H9 (cell line): ENCODE results near the gene TIAM1. TPM values are rescaled to one million over a fixed set of nuclear protein-coding genes. Genes with fewer than 3 reads are reported as not detected.

Source experiments
- DNase-seq: peaks from one replicate; pipeline ENCODE4 v3.0.0-alpha.2; 2017
- H2AFZ ChIP-seq: one replicate; pipeline ENCODE4 v1.6.1; 2013; ENCODE audit warnings: mild to moderate bottlenecking, low read length, control low read depth, moderate library complexity
- H2AK5ac ChIP-seq: 2 replicates; pipeline ENCODE4 v1.6.1; 2013; ENCODE audit warnings: low read length, control low read depth, mixed read lengths; ENCODE audit not compliant: insufficient read length
- H2BK120ac ChIP-seq: one replicate; pipeline ENCODE4 v1.6.1; 2013; ENCODE audit warnings: low read depth, mild to moderate bottlenecking, low read length, control low read depth, inconsistent platforms; ENCODE audit not compliant: poor library complexity, severe bottlenecking
- H2BK12ac ChIP-seq: 2 replicates; pipeline ENCODE4 v1.6.1; 2013; ENCODE audit warnings: low read length, control low read depth, mixed read lengths, low read depth; ENCODE audit not compliant: insufficient read length
- H2BK15ac ChIP-seq: 2 replicates; pipeline ENCODE4 v1.6.1; 2013; ENCODE audit warnings: low read depth, low read length, control low read depth
- H2BK20ac ChIP-seq: one replicate; pipeline ENCODE4 v1.6.1; 2013; ENCODE audit warnings: low read depth, mild to moderate bottlenecking, low read length, control low read depth, inconsistent platforms; ENCODE audit not compliant: poor library complexity, severe bottlenecking
- H2BK5ac ChIP-seq: 2 replicates; pipeline ENCODE4 v1.6.1; 2013; ENCODE audit warnings: low read length, control low read depth, mixed read lengths; ENCODE audit not compliant: insufficient read length
- H3K14ac ChIP-seq: 2 replicates; pipeline ENCODE4 v1.6.1; 2013; ENCODE audit warnings: low read length, control low read depth; ENCODE audit not compliant: insufficient read depth
- H3K18ac ChIP-seq: 2 replicates; pipeline ENCODE4 v1.6.1; 2013; ENCODE audit warnings: low read depth, mild to moderate bottlenecking, mixed read lengths, low read length, control low read depth; ENCODE audit not compliant: insufficient read length
- H3K23ac ChIP-seq: 2 replicates; pipeline ENCODE4 v1.6.1; 2013; ENCODE audit warnings: low read length, control low read depth, mixed read lengths, low read depth; ENCODE audit not compliant: insufficient read length
- H3K23me2 ChIP-seq: 2 replicates; pipeline ENCODE4 v1.6.1; 2013; ENCODE audit warnings: low read depth, mild to moderate bottlenecking, mixed read lengths, low read length, control low read depth; ENCODE audit not compliant: insufficient read length, poor library complexity, severe bottlenecking
- H3K27ac ChIP-seq: 2 replicates; pipeline ENCODE4 v1.5.1; 2013; ENCODE audit warnings: low read length, control low read depth, mixed read lengths, low read depth; ENCODE audit not compliant: insufficient read length
- H3K27me3 ChIP-seq: 2 replicates; pipeline ENCODE4 v1.6.1; 2013; ENCODE audit warnings: low read length, control low read depth, inconsistent platforms; ENCODE audit not compliant: insufficient read depth
- H3K4ac ChIP-seq: 2 replicates; pipeline ENCODE4 v1.6.1; 2013; ENCODE audit warnings: low read depth, mild to moderate bottlenecking, control low read depth, inconsistent platforms, low read length, moderate library complexity
- H3K4me1 ChIP-seq: 2 replicates; pipeline ENCODE4 v1.6.1; 2013; ENCODE audit warnings: low read length, control low read depth, inconsistent platforms; ENCODE audit not compliant: insufficient read depth
- H3K4me2 ChIP-seq: 2 replicates; pipeline ENCODE4 v1.6.1; 2013; ENCODE audit warnings: low read length, control low read depth, mixed read lengths; ENCODE audit not compliant: insufficient read length, insufficient read depth
- H3K56ac ChIP-seq: 2 replicates; pipeline ENCODE4 v1.6.1; 2013; ENCODE audit warnings: low read depth, mild to moderate bottlenecking, mixed read lengths, low read length, control low read depth; ENCODE audit not compliant: insufficient read length
- H3K79me1 ChIP-seq: 2 replicates; pipeline ENCODE4 v1.6.1; 2013; ENCODE audit warnings: low read depth, mild to moderate bottlenecking, moderate library complexity, low read length, control low read depth, inconsistent platforms; ENCODE audit not compliant: insufficient read depth, poor library complexity, severe bottlenecking
- H3K79me2 ChIP-seq: 2 replicates; pipeline ENCODE4 v1.6.1; 2013; ENCODE audit warnings: low read length, control low read depth, inconsistent platforms; ENCODE audit not compliant: insufficient read depth
- H3K9ac ChIP-seq: 2 replicates; pipeline ENCODE4 v1.6.1; 2013; ENCODE audit warnings: low read length, control low read depth, mixed read lengths; ENCODE audit not compliant: insufficient read length; ENCODE audit errors: extremely low read depth
- H3K9me3 ChIP-seq: one replicate; pipeline ENCODE4 v1.6.1; 2013; ENCODE audit warnings: low read depth, low read length, inconsistent platforms; ENCODE audit not compliant: control insufficient read depth
- H3T11ph ChIP-seq: one replicate; pipeline ENCODE4 v1.6.1; 2013; ENCODE audit warnings: mild to moderate bottlenecking, low read length, control low read depth, inconsistent platforms
- H4K20me1 ChIP-seq: one replicate; pipeline ENCODE4 v1.6.1; 2013; ENCODE audit not compliant: control insufficient read depth, insufficient read length, insufficient read depth
- H4K5ac ChIP-seq: 2 replicates; pipeline ENCODE4 v1.6.1; 2013; ENCODE audit warnings: low read depth, mild to moderate bottlenecking, mixed read lengths, low read length, control low read depth; ENCODE audit not compliant: insufficient read length
- H4K8ac ChIP-seq: replicated peaks from 2 replicates; pipeline ENCODE4 v1.6.1; 2013; ENCODE audit warnings: low read length, control low read depth, mixed read lengths, low read depth; ENCODE audit not compliant: insufficient read length
- H4K91ac ChIP-seq: 2 replicates; pipeline ENCODE4 v1.6.1; 2013; ENCODE audit warnings: low read depth, mild to moderate bottlenecking, moderate library complexity, mixed read lengths, low read length, control low read depth; ENCODE audit not compliant: insufficient read length
- H3K27ac Mint-ChIP-seq, 3 experiments: 2 replicates in 2 of 3; 3 replicates in 1 of 3; pipeline ENCODE4 v1.8.0; 2020 to 2021; ENCODE audit warnings: mixed read lengths in 3 of 3, mild to moderate bottlenecking in 1 of 3, moderate library complexity in 1 of 3
- H3K27me3 Mint-ChIP-seq: 2 replicates; pipeline ENCODE4 v1.8.0; 2021; ENCODE audit warnings: low read depth, mild to moderate bottlenecking, moderate library complexity, mixed read lengths
- H3K36me3 Mint-ChIP-seq, 3 experiments: 2 replicates in 2 of 3; 3 replicates in 1 of 3; pipeline ENCODE4 v1.8.0; 2020 to 2021; ENCODE audit warnings: low read depth in 3 of 3, mixed read lengths in 3 of 3; ENCODE audit not compliant: insufficient read depth in 1 of 3
- H3K4me1 Mint-ChIP-seq, 2 experiments: 2 replicates each; pipeline ENCODE4 v1.8.0; 2020; ENCODE audit warnings: mixed read lengths in 2 of 2
- H3K4me3 Mint-ChIP-seq, 2 experiments: 2 replicates in 1 of 2; 3 replicates in 1 of 2; pipeline ENCODE4 v1.8.0; 2020 to 2021; ENCODE audit warnings: mild to moderate bottlenecking in 2 of 2, mixed read lengths in 2 of 2, moderate library complexity in 1 of 2
- H3K9me3 Mint-ChIP-seq, 2 experiments: 2 replicates in 1 of 2; 3 replicates in 1 of 2; pipeline ENCODE4 v1.8.0; 2020; ENCODE audit warnings: mild to moderate bottlenecking in 2 of 2, mixed read lengths in 2 of 2, moderate library complexity in 1 of 2
- CTCF ChIP-seq: fragments of 200-600 bp; sonication (generic); conservative IDR thresholded peaks from 3 replicates; pipeline ENCODE4 v1.8.0; 2021; ENCODE audit warnings: antibody characterized with exemption, mild to moderate bottlenecking
- WGBS: extraction: QIAGEN DNeasy Blood & Tissue Kit; methylation state at CpG from one replicate; pipeline ENCODE4 v1.1.7; 2013; ENCODE audit warnings: missing lambda C conversion rate, low lambda C conversion rate, mixed read lengths; ENCODE audit not compliant: insufficient read length; ENCODE audit errors: extremely low coverage; 5-methylcytosine and 5-hydroxymethylcytosine counted together
- total RNA-seq: library from RNA; stranded (reverse); gene quantifications from 2 replicates; pipeline ENCODE4 v1.2.1, GENCODE V29; 2021

TIAM1 gene
- total RNA-seq, 1 experiment from 2014 or later = 23.1 TPM

- Histone ChIP-seq H3K23ac (no peak overlapping the region), H3T11ph (no peak overlapping the region), H2BK120ac (no peak overlapping the region), H2BK15ac (no peak overlapping the region), H4K91ac (no peak overlapping the region), H4K8ac (no peak overlapping the region), H3K27me3 (no peaks in the 10 kb centered on the region), H2AK5ac (no peak overlapping the region), H3K18ac (no peak overlapping the region), H2BK12ac (no peak overlapping the region), H3K4me2 (no peak overlapping the region), H2BK5ac (no peak overlapping the region), H4K20me1 (no peaks in the 10 kb centered on the region), H3K79me2 (no peaks in the 10 kb centered on the region), H3K4ac (no peak overlapping the region), H3K23me2 (no peaks in the 10 kb centered on the region), H3K79me1 (no peaks in the 10 kb centered on the region), H3K56ac (no peak overlapping the region), H2BK20ac (no peak overlapping the region), H3K9ac (no peak overlapping the region), H3K4me1 (no peaks in the 10 kb centered on the region), H2AFZ (no peak overlapping the region), H4K5ac (no peak overlapping the region), H3K27ac (no peak overlapping the region), H3K9me3 (no peaks in the 10 kb centered on the region), H3K14ac (no peak overlapping the region)
- Mint-ChIP-seq H3K4me1 (peaks cover 27 to 35% of the 10 kb centered on the region in 2 experiments), H3K27ac (peak overlapping the region in 1 of 3 experiments; percentile 42; a peak in 2 of 7 replicates), H3K36me3 (peaks cover 6 to 22% (median 11%) of the 10 kb centered on the region in 3 experiments), H3K9me3 (no peaks in the 10 kb centered on the region), H3K4me3 (no peak overlapping the region), H3K27me3 (no peaks in the 10 kb centered on the region)
- no peak for TF ChIP-seq CTCF
- DNase-seq = no peak
- WGBS = no CpG with 5 or more reads among the region's 5 CpGs
These were observed 215.8 kb downstream of the TIAM1 start for GRCh38 chr21:31128234-31128633.
